B cell (primary cell): ENCODE data around the gene DONSON. TPM values are rescaled to one million over a fixed set of nuclear protein-coding genes. Genes with fewer than 3 reads are reported as not detected.
"Not testable (repeated sequence)": the region's sequence is repeated elsewhere in the genome, so short reads cannot be mapped to it uniquely, and the experiment has no call there.

Experiments used
- ATAC-seq: fragments of 200-7000 bp; cut with Tn5 transposase; one replicate; pipeline ENCODE4 v1.10.0; 2021; ENCODE audit warnings: low read depth, mild to moderate bottlenecking, moderate number of reproducible peaks, moderate library complexity
- CTCF ChIA-PET: fragments of 350-600 bp; sonication (Branson Sonifier 250); formaldehyde crosslinking; loops from one replicate; lab custom pipeline; 2021; ENCODE audit warnings: antibody characterized with exemption, inconsistent platforms; lab: Charles Lee
- POLR2A ChIA-PET: fragments of 350-600 bp; sonication (Branson Sonifier 250); formaldehyde crosslinking; loops from one replicate; lab custom pipeline; 2021; ENCODE audit warnings: antibody characterized with exemption; lab: Charles Lee
- DNase-seq: peaks from one replicate; pipeline ENCODE4 v3.0.0; 2013
- H2AFZ ChIP-seq: 2 replicates; pipeline ENCODE4 v1.6.1; 2012; ENCODE audit warnings: mild to moderate bottlenecking, low read depth, low read length; ENCODE audit not compliant: insufficient read depth, poor library complexity, severe bottlenecking
- H3K27ac ChIP-seq, 2 donors: 1 replicate in 1 of 2; 2 replicates in 1 of 2; pipeline ENCODE4 v1.5.1; 2012 to 2013; ENCODE audit warnings: low read length in 2 of 2, mild to moderate bottlenecking in 2 of 2, moderate library complexity in 1 of 2
- H3K27me3 ChIP-seq, 4 experiments: fragments of 200-600 bp in 1 of 4; sonication (generic) in 1 of 4; replicated peaks in 1 of 4; 1 replicate in 2 of 4; 2 replicates in 2 of 4; pipeline versions ENCODE4 v1.6.1 to v1.7.0; 2013 to 2016; ENCODE audit warnings: low read length in 3 of 4, mild to moderate bottlenecking in 2 of 4, mixed read lengths in 1 of 4, moderate library complexity in 1 of 4; ENCODE audit not compliant: insufficient read depth in 4 of 4, control insufficient read depth in 3 of 4; ENCODE audit errors: control extremely low read depth in 1 of 4
- H3K36me3 ChIP-seq, 2 experiments: replicated peaks in 1 of 2; 1 replicate in 1 of 2; 2 replicates in 1 of 2; pipeline versions ENCODE4 v1.6.1 to v1.7.1; 2013; ENCODE audit warnings: low read length in 1 of 2; ENCODE audit not compliant: insufficient read depth in 2 of 2, control insufficient read depth in 1 of 2; ENCODE audit errors: control extremely low read depth in 1 of 2, extremely low read depth in 1 of 2
- H3K4me1 ChIP-seq, 2 donors: fragments of 200-600 bp in 1 of 2; sonication (generic) in 1 of 2; 1 replicate in 1 of 2; 2 replicates in 1 of 2; pipeline versions ENCODE4 v1.5.1 to v1.6.1; 2013 to 2017; ENCODE audit warnings: low read length in 2 of 2; ENCODE audit not compliant: control insufficient read depth in 2 of 2, insufficient read depth in 2 of 2
- H3K4me2 ChIP-seq: replicated peaks from 2 replicates; pipeline ENCODE3; 2012; ENCODE audit warnings: mild to moderate bottlenecking, low read depth, low read length; ENCODE audit not compliant: poor library complexity, severe bottlenecking
- H3K4me3 ChIP-seq, 5 experiments: fragments of 200-600 bp in 1 of 5; sonication (generic) in 1 of 5; 1 replicate in 3 of 5; 2 replicates in 2 of 5; pipeline versions ENCODE4 v1.5.1 to v1.7.0; 2011 to 2016; ENCODE audit warnings: low read length in 4 of 5, mild to moderate bottlenecking in 4 of 5, low read depth in 2 of 5, control low read depth in 1 of 5, moderate library complexity in 1 of 5; ENCODE audit not compliant: insufficient read depth in 1 of 5; ENCODE audit errors: control extremely low read depth in 1 of 5, extremely low read depth in 1 of 5
- H3K79me2 ChIP-seq: fragments of 200-600 bp; sonication (generic); one replicate; pipeline ENCODE4 v1.6.0; 2016; ENCODE audit warnings: low read length; ENCODE audit not compliant: control insufficient read depth, insufficient read depth
- H3K9ac ChIP-seq: fragments of 200-600 bp; sonication (generic); 2 replicates; pipeline ENCODE4 v1.6.1; 2017; ENCODE audit warnings: mild to moderate bottlenecking, low read length, moderate library complexity
- H3K9me3 ChIP-seq, 3 donors: one replicate each; pipeline versions ENCODE4 v1.6.1 to v1.7.1; 2013; ENCODE audit warnings: low read length in 2 of 3; ENCODE audit not compliant: control insufficient read depth in 2 of 3, insufficient read depth in 1 of 3; ENCODE audit errors: control extremely low read depth in 1 of 3
- H4K20me1 ChIP-seq: 2 replicates; pipeline ENCODE4 v1.6.0; 2012; ENCODE audit warnings: mild to moderate bottlenecking, low read length; ENCODE audit not compliant: insufficient read depth, control insufficient read depth, poor library complexity, severe bottlenecking
- H3K27ac Mint-ChIP-seq: one replicate; pipeline ENCODE4 v1.8.0; 2021; ENCODE audit warnings: mixed read lengths
- H3K27me3 Mint-ChIP-seq: one replicate; pipeline ENCODE4 v1.8.0; 2021; ENCODE audit warnings: mixed read lengths
- H3K4me1 Mint-ChIP-seq: one replicate; pipeline ENCODE4 v1.8.0; 2021; ENCODE audit warnings: mixed read lengths
- H3K4me3 Mint-ChIP-seq: one replicate; pipeline ENCODE4 v1.8.0; 2021; ENCODE audit warnings: mixed read lengths
- H3K9me3 Mint-ChIP-seq: one replicate; pipeline ENCODE4 v1.8.0; 2022; ENCODE audit warnings: mixed read lengths; ENCODE audit not compliant: insufficient read depth
- EZH2 ChIP-seq: IDR thresholded peaks from 2 replicates; pipeline ENCODE4 v1.6.1; 2012; ENCODE audit warnings: borderline replicate concordance, low read depth, mild to moderate bottlenecking, moderate library complexity, low read length; ENCODE audit not compliant: insufficient read depth, poor library complexity, severe bottlenecking
- WGBS: methylation state at CpG from one replicate; pipeline ENCODE4 v1.1.5; 2013; ENCODE audit warnings: missing lambda C conversion rate; ENCODE audit not compliant: insufficient coverage; 5-methylcytosine and 5-hydroxymethylcytosine counted together
- intact Hi-C: fragments of 100-400 bp; cut with micrococcal nuclease; formaldehyde crosslinking; loops from one replicate; pipeline ENCODE4 v1.10.0; 2022
- polyA minus RNA-seq: library from RNA; depleted of rRNA, polyadenylated mRNA; stranded (reverse); fragments of >200 nt; gene quantifications from 2 replicates; pipeline ENCODE4 v1.2.3, GENCODE V29; 2012
- polyA plus RNA-seq: library from polyadenylated mRNA; depleted of rRNA; stranded (reverse); fragments of >200 nt; gene quantifications from 2 replicates; pipeline ENCODE4 v1.2.3, GENCODE V29; 2012
- total RNA-seq, 2 donors: library from RNA; stranded (reverse); fragments of 120-200 nt in 1 of 2; gene quantifications; 1 replicate in 1 of 2; 2 replicates in 1 of 2; pipeline versions ENCODE4 v1.2.3 to v1.2.4, GENCODE V29; 2013 to 2022
- TF ChIP-seq, protein P1 (sequence below): fragments of 200-600 bp; IDR thresholded peaks from one replicate; pipeline ENCODE4 v1.8.0; 2022; ENCODE audit warnings: antibody characterized with exemption, mild to moderate bottlenecking

The DONSON gene
- 6.0 and 6.3 TPM in 2 replicates for total RNA-seq
- total RNA-seq (2013): 4.1 TPM
- 6.2 and 7.0 TPM in 2 replicates for polyA plus RNA-seq
- polyA minus RNA-seq: 4.5 TPM in 2 replicates

GRCh38 chr21:33588485-33589335 lies at the start of gene DONSON:
Gene DONSON, minus strand, starts transcription at chr21:33588684. Its CDS starts 43 bp downstream, at chr21:33588641.
- Histone ChIP-seq H3K4me3 (peak within 1 kb of the TSS; percentile 63 to 96 (median 95)), H3K27ac (peak within 1 kb of the TSS; percentile 24 to 50), H2AFZ (peak within 1 kb of the TSS; percentile 91), H3K36me3 (peaks cover 0 to 1% of the 10 kb centered on the region in 2 experiments), H4K20me1 (no peaks in the 10 kb centered on the region), H3K27me3 (no peaks in the 10 kb centered on the region), H3K9me3 (no peaks in the 10 kb centered on the region), H3K4me1 (peaks cover 9 to 13% of the 10 kb centered on the region in 2 donors), H3K9ac (peak within 1 kb of the TSS; percentile 91), H3K4me2 (peak within 1 kb of the TSS; percentile 91), H3K79me2 (peaks cover 10% of the 10 kb centered on the region)
- intact Hi-C loops: loop anchor here (1.0 to 5.0 kb wide), 4 partner anchors 46 to 329 kb away; partner anchors contain the start of genes ATP5PO, CRYZL1, DNAJC28 and GART
- no peaks in the 10 kb centered on the region for H3K27me3 Mint-ChIP-seq
- ChIA-PET POLR2A (interaction anchor here (0.5 to 2.2 kb wide), 6 partner anchors 15 to 371 kb away, joined by 3 to 20 read pairs (median 3); partner anchors contain the start of genes GART, SON and TMEM50B), CTCF (interaction anchor here (1.0 to 2.5 kb wide), 2 partner anchors 17 to 19 kb away, joined by 3 to 24 read pairs; no protein-coding TSS in a partner anchor)
- TF ChIP-seq, protein P1, sequence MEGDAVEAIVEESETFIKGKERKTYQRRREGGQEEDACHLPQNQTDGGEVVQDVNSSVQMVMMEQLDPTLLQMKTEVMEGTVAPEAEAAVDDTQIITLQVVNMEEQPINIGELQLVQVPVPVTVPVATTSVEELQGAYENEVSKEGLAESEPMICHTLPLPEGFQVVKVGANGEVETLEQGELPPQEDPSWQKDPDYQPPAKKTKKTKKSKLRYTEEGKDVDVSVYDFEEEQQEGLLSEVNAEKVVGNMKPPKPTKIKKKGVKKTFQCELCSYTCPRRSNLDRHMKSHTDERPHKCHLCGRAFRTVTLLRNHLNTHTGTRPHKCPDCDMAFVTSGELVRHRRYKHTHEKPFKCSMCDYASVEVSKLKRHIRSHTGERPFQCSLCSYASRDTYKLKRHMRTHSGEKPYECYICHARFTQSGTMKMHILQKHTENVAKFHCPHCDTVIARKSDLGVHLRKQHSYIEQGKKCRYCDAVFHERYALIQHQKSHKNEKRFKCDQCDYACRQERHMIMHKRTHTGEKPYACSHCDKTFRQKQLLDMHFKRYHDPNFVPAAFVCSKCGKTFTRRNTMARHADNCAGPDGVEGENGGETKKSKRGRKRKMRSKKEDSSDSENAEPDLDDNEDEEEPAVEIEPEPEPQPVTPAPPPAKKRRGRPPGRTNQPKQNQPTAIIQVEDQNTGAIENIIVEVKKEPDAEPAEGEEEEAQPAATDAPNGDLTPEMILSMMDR: peak; percentile 50
- no peak for TF ChIP-seq EZH2
- H3K4me1 Mint-ChIP-seq: peaks cover 14% of the 10 kb centered on the region
- DNase-seq (peak; percentile 92), ATAC-seq (peak; percentile 95)
- H3K9me3 Mint-ChIP-seq: no peaks in the 10 kb centered on the region
- peak within 1 kb of the TSS; percentile 77 for H3K27ac Mint-ChIP-seq
- H3K4me3 Mint-ChIP-seq: peak within 1 kb of the TSS; percentile 94
- under 1% methylated on average over 71 of the region's 78 CpGs for WGBS

GRCh38 chr21:33634254-33634653 lies 45.8 kb upstream of the DONSON start:
- Histone ChIP-seq H3K9ac (no peak overlapping the region), H3K27me3 (no peaks in the 10 kb centered on the region), H3K4me1 (no peaks in the 10 kb centered on the region), H2AFZ (no peak overlapping the region), H3K27ac (no peak overlapping the region), H3K4me3 (no peak overlapping the region), H3K4me2 (no peak overlapping the region), H3K36me3 (peaks cover 1 to 22% of the 10 kb centered on the region in 2 experiments), H3K9me3 (no peaks in the 10 kb centered on the region), H4K20me1 (peaks cover 32% of the 10 kb centered on the region), H3K79me2 (peaks cover 66% of the 10 kb centered on the region)
- peaks cover 6% of the 10 kb centered on the region for H3K4me1 Mint-ChIP-seq
- CTCF ChIA-PET: interaction anchor here (0.7 kb wide), 1 partner anchor 48 kb away, joined by 3 read pairs; no protein-coding TSS in a partner anchor
- H3K4me3 Mint-ChIP-seq: no peak overlapping the region
- TF ChIP-seq EZH2: no peak
- TF ChIP-seq, protein P1: no peak
- intact Hi-C loops: no loop called here
- POLR2A ChIA-PET: no interaction called here
- no peaks in the 10 kb centered on the region for H3K27me3 Mint-ChIP-seq
- DNase-seq (no peak), ATAC-seq (no peak)
- no peaks in the 10 kb centered on the region for H3K9me3 Mint-ChIP-seq
- WGBS: no CpG with 5 or more reads among the region's 2 CpGs
- H3K27ac Mint-ChIP-seq: no peak overlapping the region

- H4K20me1 ChIP-seq, H3K27ac ChIP-seq, H3K27me3 ChIP-seq, CTCF ChIA-PET, H3K4me3 Mint-ChIP-seq, intact Hi-C loops, H3K4me1 Mint-ChIP-seq, H3K4me2 ChIP-seq, H3K9ac ChIP-seq, H3K9me3 ChIP-seq, H3K27me3 Mint-ChIP-seq, H3K27ac Mint-ChIP-seq, H2AFZ ChIP-seq, POLR2A ChIA-PET, H3K4me1 ChIP-seq, H3K4me3 ChIP-seq, DNase-seq, H3K9me3 Mint-ChIP-seq, ATAC-seq: not testable (repeated sequence)
- peaks cover 0 to 36% of the 10 kb centered on the region in 2 experiments for H3K36me3 ChIP-seq
- H3K79me2 ChIP-seq: peaks cover 17% of the 10 kb centered on the region
- WGBS: 100% methylated on average over 6 of the region's 7 CpGs
Measured at GRCh38 chr21:33626151-33626550, 37.7 kb upstream of the DONSON start.
